ENCODE data around the gene ANK2.
"Not testable (repeated sequence)": the region's sequence is repeated elsewhere in the genome, so short reads cannot be mapped to it uniquely, and the experiment has no call there.

ANK2 gene

GRCh38 chr4:113209153-113209552 lies 159.7 kb downstream of the ANK2 start:
- no peaks in the 10 kb centered on the region for H3K9me3 Mint-ChIP-seq
- no peaks in the 10 kb centered on the region for H3K4me1 Mint-ChIP-seq (ENCODE audit: low read depth)
- H3K4me3 Mint-ChIP-seq: no peak overlapping the region
- no peaks in the 10 kb centered on the region for H3K36me3 Mint-ChIP-seq (ENCODE audit: low read depth)
- no peak overlapping the region for H3K27ac Mint-ChIP-seq
- peaks cover 4% of the 10 kb centered on the region for H3K27me3 Mint-ChIP-seq (ENCODE audit: low read depth)

GRCh38 chr4:113209652-113210320 lies 160.3 kb downstream of the ANK2 start:
- no peak overlapping the region for H3K27ac Mint-ChIP-seq
- no peaks in the 10 kb centered on the region for H3K9me3 Mint-ChIP-seq
- H3K4me1 Mint-ChIP-seq (ENCODE audit: low read depth): no peaks in the 10 kb centered on the region
- no peaks in the 10 kb centered on the region for H3K36me3 Mint-ChIP-seq (ENCODE audit: low read depth)
- no peak overlapping the region for H3K4me3 Mint-ChIP-seq
- H3K27me3 Mint-ChIP-seq (ENCODE audit: low read depth): peaks cover 4% of the 10 kb centered on the region

DNA sequence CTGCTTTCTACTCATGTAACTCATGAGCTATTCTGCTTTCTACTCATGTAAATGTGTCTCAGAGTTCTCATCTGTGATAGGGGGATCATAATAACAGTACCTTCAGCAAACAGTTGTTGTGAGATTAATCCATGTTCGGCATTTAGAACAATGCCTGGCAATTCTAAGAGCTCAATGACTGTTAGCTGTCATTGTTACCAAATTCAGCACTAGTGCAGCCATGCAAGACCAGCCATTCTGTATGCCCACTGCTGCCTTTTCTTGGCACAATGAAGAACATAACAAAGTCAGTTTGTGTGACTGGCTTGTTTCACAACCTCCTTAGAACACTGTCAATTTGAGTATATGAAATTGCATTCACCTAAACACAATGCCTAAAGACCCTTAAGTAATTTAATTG lies 163.2 kb downstream of the ANK2 start:
- no peaks in the 10 kb centered on the region for H3K9me3 Mint-ChIP-seq
- H3K27ac Mint-ChIP-seq: no peak overlapping the region
- H3K4me1 Mint-ChIP-seq (ENCODE audit: low read depth): no peaks in the 10 kb centered on the region
- H3K36me3 Mint-ChIP-seq (ENCODE audit: low read depth): no peaks in the 10 kb centered on the region
- H3K27me3 Mint-ChIP-seq (ENCODE audit: low read depth): peaks cover 4% of the 10 kb centered on the region
- no peak overlapping the region for H3K4me3 Mint-ChIP-seq

DNA sequence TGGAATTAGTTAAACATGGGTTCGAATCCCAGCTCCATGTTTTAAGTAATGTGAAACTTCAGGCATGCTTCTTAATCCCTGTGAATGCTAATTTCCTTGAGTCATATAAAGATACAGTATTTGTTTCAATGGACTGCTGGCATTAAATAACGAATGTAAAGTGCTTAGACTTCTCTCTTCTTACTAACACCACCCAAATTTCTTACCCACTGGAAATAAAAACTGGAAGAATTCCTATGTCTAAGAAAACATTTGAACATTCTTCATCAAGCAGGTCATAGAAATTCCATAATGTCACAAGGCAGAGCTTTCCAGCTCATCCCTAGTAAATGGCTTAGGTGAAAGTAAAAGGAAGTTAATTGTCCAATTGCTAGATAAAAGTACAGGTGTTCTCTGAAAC lies 172.5 kb downstream of the ANK2 start:
- Mint-ChIP-seq H3K4me1 (ENCODE audit: low read depth) (no peaks in the 10 kb centered on the region), H3K27ac (no peak overlapping the region), H3K9me3 (no peaks in the 10 kb centered on the region)

DNA sequence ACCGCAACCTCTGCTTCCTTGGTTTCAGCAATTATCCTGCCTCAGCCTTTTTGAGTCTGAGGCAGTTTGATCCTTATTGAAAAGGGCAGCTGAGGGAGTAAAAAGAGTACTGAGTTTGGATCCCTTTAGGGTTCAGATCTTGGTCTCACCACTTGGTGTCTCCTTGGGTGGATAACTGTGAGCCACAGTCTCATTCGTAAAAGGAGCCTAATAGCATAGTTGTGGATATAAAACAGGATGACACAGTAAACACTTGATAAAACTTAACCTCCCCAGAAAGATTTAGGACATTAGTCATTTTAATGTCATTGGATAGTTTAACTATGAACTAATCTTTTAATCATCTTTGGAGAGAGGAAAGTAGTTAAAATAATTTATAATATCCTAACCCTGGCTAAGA lies 173.0 kb downstream of the ANK2 start:
- Mint-ChIP-seq H3K27ac (no peak overlapping the region), H3K4me3 (no peak overlapping the region), H3K4me1 (ENCODE audit: low read depth) (no peaks in the 10 kb centered on the region)

More for the DNA sequence above, 172.5 kb downstream of the ANK2 start:
- Mint-ChIP-seq H3K36me3 (ENCODE audit: low read depth) (no peaks in the 10 kb centered on the region), H3K27me3 (ENCODE audit: low read depth) (peaks cover 3% of the 10 kb centered on the region), H3K4me3 (no peak overlapping the region)

GRCh38 chr4:113223001-113223400 lies 173.5 kb downstream of the ANK2 start:
- H3K36me3 Mint-ChIP-seq (ENCODE audit: low read depth): no peaks in the 10 kb centered on the region
- peaks cover 3% of the 10 kb centered on the region for H3K27me3 Mint-ChIP-seq (ENCODE audit: low read depth)
- no peak overlapping the region for H3K27ac Mint-ChIP-seq
- no peaks in the 10 kb centered on the region for H3K9me3 Mint-ChIP-seq
- no peak overlapping the region for H3K4me3 Mint-ChIP-seq
- no peaks in the 10 kb centered on the region for H3K4me1 Mint-ChIP-seq (ENCODE audit: low read depth)

More for the DNA sequence above, 173.0 kb downstream of the ANK2 start:
- H3K9me3 Mint-ChIP-seq: no peaks in the 10 kb centered on the region
- H3K27me3 Mint-ChIP-seq (ENCODE audit: low read depth): peaks cover 3% of the 10 kb centered on the region
- no peaks in the 10 kb centered on the region for H3K36me3 Mint-ChIP-seq (ENCODE audit: low read depth)

DNA sequence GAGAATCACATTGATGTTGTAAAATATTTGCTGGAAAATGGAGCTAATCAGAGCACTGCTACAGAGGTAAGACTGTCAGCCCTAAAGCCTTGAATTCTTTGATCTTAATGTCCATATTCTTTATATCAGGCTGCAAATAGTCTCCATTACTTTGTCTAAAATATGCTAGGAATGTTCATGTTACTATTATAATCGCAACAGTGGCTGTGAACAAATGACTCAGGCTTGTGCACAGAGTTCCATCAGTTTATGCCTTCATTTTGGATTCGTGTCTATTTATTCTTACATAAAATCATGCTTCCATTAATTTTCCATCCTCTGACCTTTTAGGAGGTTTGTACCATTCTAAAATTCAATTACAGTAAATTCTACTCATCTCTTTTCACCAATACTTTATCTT lies 182.7 kb downstream of the ANK2 start:
- Mint-ChIP-seq H3K4me1 (ENCODE audit: low read depth) (no peaks in the 10 kb centered on the region), H3K27me3 (ENCODE audit: low read depth) (no peaks in the 10 kb centered on the region), H3K4me3 (no peak overlapping the region), H3K9me3 (no peaks in the 10 kb centered on the region), H3K27ac (no peak overlapping the region), H3K36me3 (ENCODE audit: low read depth) (no peaks in the 10 kb centered on the region)

DNA sequence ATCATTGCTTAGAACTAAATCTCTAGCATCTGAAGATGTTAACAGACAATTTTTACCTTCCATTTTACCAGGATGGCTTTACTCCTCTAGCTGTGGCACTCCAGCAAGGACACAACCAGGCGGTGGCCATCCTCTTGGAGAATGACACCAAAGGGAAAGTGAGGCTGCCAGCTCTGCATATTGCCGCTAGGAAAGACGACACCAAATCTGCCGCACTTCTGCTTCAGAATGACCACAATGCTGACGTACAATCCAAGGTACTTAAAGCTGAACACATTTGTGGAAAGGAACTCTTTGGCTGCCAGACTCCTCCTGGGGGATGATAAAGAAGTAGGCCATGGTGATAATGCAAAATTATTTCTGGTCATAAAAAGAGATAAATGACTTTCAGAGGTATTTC lies 187.5 kb downstream of the ANK2 start:
- H3K27ac Mint-ChIP-seq: no peak overlapping the region

GRCh38 chr4:113243312-113243711 lies 193.9 kb downstream of the ANK2 start:
- Mint-ChIP-seq H3K27me3 (ENCODE audit: low read depth) (peaks cover under 1% of the 10 kb centered on the region), H3K9me3 (no peaks in the 10 kb centered on the region), H3K27ac (no peak overlapping the region), H3K36me3 (ENCODE audit: low read depth) (no peaks in the 10 kb centered on the region), H3K4me3 (no peak overlapping the region), H3K4me1 (ENCODE audit: low read depth) (no peaks in the 10 kb centered on the region)

More for the DNA sequence above, 187.5 kb downstream of the ANK2 start:
- no peak overlapping the region for H3K4me3 Mint-ChIP-seq
- H3K4me1 Mint-ChIP-seq (ENCODE audit: low read depth): no peaks in the 10 kb centered on the region
- no peaks in the 10 kb centered on the region for H3K36me3 Mint-ChIP-seq (ENCODE audit: low read depth)
- H3K9me3 Mint-ChIP-seq: no peaks in the 10 kb centered on the region
- H3K27me3 Mint-ChIP-seq (ENCODE audit: low read depth): peaks cover 6% of the 10 kb centered on the region

DNA sequence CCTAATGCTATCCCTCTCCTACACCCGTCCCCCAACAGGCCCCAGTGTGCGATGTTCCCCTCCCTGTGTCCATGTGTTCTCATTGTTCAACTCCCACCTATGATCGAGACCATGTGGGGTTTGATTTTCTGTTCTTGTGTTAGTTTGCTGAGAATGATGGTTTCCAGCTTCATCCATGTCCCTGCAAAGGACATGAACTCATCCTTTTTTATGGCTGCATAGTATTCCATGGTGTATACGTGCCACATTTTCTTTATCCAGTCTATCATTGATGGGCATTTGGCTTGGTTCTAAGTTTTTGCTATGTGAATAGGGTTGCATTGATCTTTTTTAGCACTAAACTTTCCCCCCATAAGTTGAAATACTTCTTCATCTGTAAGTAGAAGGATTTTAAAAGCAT lies 195.3 kb downstream of the ANK2 start:
- H3K36me3 Mint-ChIP-seq (ENCODE audit: low read depth); H3K27ac Mint-ChIP-seq; H3K4me3 Mint-ChIP-seq; H3K4me1 Mint-ChIP-seq (ENCODE audit: low read depth); H3K9me3 Mint-ChIP-seq; H3K27me3 Mint-ChIP-seq (ENCODE audit: low read depth): not testable (repeated sequence)

- Mint-ChIP-seq H3K4me3 (no peak overlapping the region), H3K27ac (no peak overlapping the region), H3K27me3 (ENCODE audit: low read depth) (no peaks in the 10 kb centered on the region), H3K36me3 (ENCODE audit: low read depth) (no peaks in the 10 kb centered on the region), H3K4me1 (ENCODE audit: low read depth) (no peaks in the 10 kb centered on the region), H3K9me3 (no peaks in the 10 kb centered on the region)
These were observed 198.9 kb downstream of the ANK2 start for GRCh38 chr4:113248320-113248719.

- Mint-ChIP-seq H3K36me3 (ENCODE audit: low read depth) (no peaks in the 10 kb centered on the region), H3K9me3 (no peaks in the 10 kb centered on the region), H3K4me3 (no peak overlapping the region), H3K27me3 (ENCODE audit: low read depth) (no peaks in the 10 kb centered on the region), H3K4me1 (ENCODE audit: low read depth) (no peaks in the 10 kb centered on the region), H3K27ac (no peak overlapping the region)
These were observed 206.2 kb downstream of the ANK2 start for GRCh38 chr4:113255628-113256027.

DNA sequence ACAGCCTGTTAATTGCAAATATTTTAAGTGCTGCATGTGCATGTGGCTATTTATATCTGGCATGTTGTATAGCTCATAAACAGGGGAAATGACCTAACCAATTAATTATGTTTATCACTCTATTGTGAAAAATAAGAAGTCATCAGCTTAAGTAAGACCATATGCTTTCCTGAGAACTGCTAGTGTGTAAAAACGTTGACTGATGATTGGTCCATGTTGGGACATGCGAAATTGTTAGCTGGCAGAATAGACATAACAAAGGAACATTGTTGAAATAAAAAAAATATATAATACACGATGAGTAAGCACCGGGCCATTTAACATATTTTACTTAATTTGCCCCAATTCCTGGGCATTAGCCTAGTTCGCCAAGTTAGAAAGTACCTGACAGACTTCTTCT lies 207.5 kb downstream of the ANK2 start:
- Mint-ChIP-seq H3K36me3 (ENCODE audit: low read depth) (no peaks in the 10 kb centered on the region), H3K4me1 (ENCODE audit: low read depth) (no peaks in the 10 kb centered on the region), H3K4me3 (no peak overlapping the region), H3K9me3 (no peaks in the 10 kb centered on the region), H3K27ac (no peak overlapping the region), H3K27me3 (ENCODE audit: low read depth) (no peaks in the 10 kb centered on the region)

GRCh38 chr4:113260688-113261087 lies 211.2 kb downstream of the ANK2 start:
- Mint-ChIP-seq H3K4me1 (ENCODE audit: low read depth) (no peaks in the 10 kb centered on the region), H3K9me3 (no peaks in the 10 kb centered on the region), H3K27me3 (ENCODE audit: low read depth) (no peaks in the 10 kb centered on the region), H3K27ac (no peak overlapping the region), H3K4me3 (no peak overlapping the region), H3K36me3 (ENCODE audit: low read depth) (no peaks in the 10 kb centered on the region)

DNA sequence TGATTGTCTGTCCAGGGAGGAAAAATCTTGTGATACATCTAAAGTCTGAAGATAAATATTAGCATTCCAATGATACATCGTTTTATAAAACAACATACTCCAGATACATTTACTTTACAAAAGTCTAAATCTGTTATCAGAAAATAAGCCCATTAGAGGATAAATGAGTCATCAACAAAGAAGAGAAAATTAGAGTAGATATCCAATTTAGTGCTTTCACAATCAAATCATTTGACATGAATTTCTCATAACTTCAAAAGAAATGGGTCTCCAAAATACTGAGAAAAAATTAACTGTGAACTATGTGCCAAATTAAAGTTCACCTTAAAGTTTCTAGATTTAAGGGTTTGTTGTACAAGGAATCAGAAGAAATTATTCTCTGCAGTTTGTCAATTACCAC lies 213.8 kb downstream of the ANK2 start:
- no peaks in the 10 kb centered on the region for H3K36me3 Mint-ChIP-seq (ENCODE audit: low read depth)
- no peaks in the 10 kb centered on the region for H3K27me3 Mint-ChIP-seq (ENCODE audit: low read depth)
- no peaks in the 10 kb centered on the region for H3K4me1 Mint-ChIP-seq (ENCODE audit: low read depth)
- no peak overlapping the region for H3K4me3 Mint-ChIP-seq
- no peak overlapping the region for H3K27ac Mint-ChIP-seq
- no peaks in the 10 kb centered on the region for H3K9me3 Mint-ChIP-seq
